WTC11 (cell line): ENCODE measurements around the gene MCMBP. TPM values are rescaled to one million over a fixed set of nuclear protein-coding genes. Genes with fewer than 3 reads are reported as not detected.

Source experiments
- CREB1 ChIP-seq: sonication (generic); formaldehyde crosslinking; IDR thresholded peaks from 2 replicates; pipeline ENCODE4 v1.8.0; 2023; ENCODE audit warnings: mild to moderate bottlenecking, missing genetic modification reagents
- CREM ChIP-seq: sonication (generic); formaldehyde crosslinking; IDR thresholded peaks from 2 replicates; pipeline ENCODE4 v1.8.1; 2022; ENCODE audit warnings: mild to moderate bottlenecking, missing genetic modification reagents, moderate library complexity
- E2F1 ChIP-seq: sonication (generic); formaldehyde crosslinking; IDR thresholded peaks from 2 replicates; pipeline ENCODE4 v1.8.0; 2022; ENCODE audit warnings: mild to moderate bottlenecking, missing genetic modification reagents
- ESRRA ChIP-seq: sonication (generic); formaldehyde crosslinking; IDR thresholded peaks from 2 replicates; pipeline ENCODE4 v1.8.1; 2022; ENCODE audit warnings: mild to moderate bottlenecking, missing genetic modification reagents, borderline replicate concordance
- ETV6 ChIP-seq: sonication (generic); formaldehyde crosslinking; IDR thresholded peaks from 2 replicates; pipeline ENCODE4 v1.8.1; 2022; ENCODE audit warnings: mild to moderate bottlenecking, missing genetic modification reagents
- FOXJ3 ChIP-seq: sonication (generic); formaldehyde crosslinking; IDR thresholded peaks from 2 replicates; pipeline ENCODE4 v1.9.0; 2021; ENCODE audit warnings: missing genetic modification reagents, mild to moderate bottlenecking, borderline replicate concordance
- HMGA2 ChIP-seq: fragments of 250-450 bp; sonication (Bioruptor Pico); IDR thresholded peaks from 2 replicates; pipeline ENCODE4 v1.4.0; 2021; ENCODE audit warnings: mild to moderate bottlenecking, moderate library complexity
- HMGXB4 ChIP-seq: sonication (generic); formaldehyde crosslinking; IDR thresholded peaks from 2 replicates; pipeline ENCODE4 v1.8.1; 2023; ENCODE audit warnings: mild to moderate bottlenecking, moderate library complexity, missing genetic modification reagents
- MAX ChIP-seq: sonication (generic); formaldehyde crosslinking; IDR thresholded peaks from 2 replicates; pipeline ENCODE4 v1.8.0; 2022; ENCODE audit warnings: mild to moderate bottlenecking, missing genetic modification reagents
- NR1H2 ChIP-seq: sonication (generic); formaldehyde crosslinking; IDR thresholded peaks from 2 replicates; pipeline ENCODE4 v1.9.0; 2021; ENCODE audit warnings: mild to moderate bottlenecking, moderate library complexity, missing genetic modification reagents
- PRRX2 ChIP-seq: fragments of 250-450 bp; sonication (Bioruptor Pico); IDR thresholded peaks from 2 replicates; pipeline ENCODE4 v1.8.0; 2021; ENCODE audit warnings: mild to moderate bottlenecking
- SP1 ChIP-seq: sonication (generic); formaldehyde crosslinking; conservative IDR thresholded peaks from 2 replicates; pipeline ENCODE4 v1.8.1; 2022; ENCODE audit warnings: missing genetic modification reagents
- STAT6 ChIP-seq: sonication (generic); formaldehyde crosslinking; conservative IDR thresholded peaks from 2 replicates; pipeline ENCODE4 v1.8.1; 2023; ENCODE audit warnings: mild to moderate bottlenecking, low read depth, missing genetic modification reagents, moderate library complexity
- TEAD1 ChIP-seq: sonication (generic); formaldehyde crosslinking; IDR thresholded peaks from 2 replicates; pipeline ENCODE4 v1.8.0; 2022; ENCODE audit warnings: mild to moderate bottlenecking, missing genetic modification reagents
- TP53 ChIP-seq: sonication (generic); formaldehyde crosslinking; IDR thresholded peaks from 2 replicates; pipeline ENCODE4 v1.8.1; 2023; ENCODE audit warnings: mild to moderate bottlenecking, missing genetic modification reagents
- ZBTB43 ChIP-seq: sonication (generic); formaldehyde crosslinking; IDR thresholded peaks from 2 replicates; pipeline ENCODE4 v1.8.1; 2023; ENCODE audit warnings: mild to moderate bottlenecking, missing genetic modification reagents
- ZNF263 ChIP-seq: sonication (generic); formaldehyde crosslinking; IDR thresholded peaks from 2 replicates; pipeline ENCODE4 v1.8.1; 2022; ENCODE audit warnings: low read depth, mild to moderate bottlenecking, moderate library complexity, missing genetic modification reagents
- ZNF281 ChIP-seq: sonication (generic); formaldehyde crosslinking; IDR thresholded peaks from 2 replicates; pipeline ENCODE4 v1.8.0; 2023; ENCODE audit warnings: mild to moderate bottlenecking, missing genetic modification reagents
- ZNF396 ChIP-seq: fragments of 250-450 bp; sonication (Bioruptor Pico); IDR thresholded peaks from 2 replicates; pipeline ENCODE4 v1.8.0; 2021; ENCODE audit warnings: mild to moderate bottlenecking, moderate library complexity, borderline replicate concordance
- ZNF416 ChIP-seq: fragments of 250-450 bp; sonication (Bioruptor Pico); IDR thresholded peaks from 2 replicates; pipeline ENCODE4 v1.9.0; 2021; ENCODE audit warnings: mild to moderate bottlenecking, inconsistent platforms
- ZNF423 ChIP-seq: fragments of 250-450 bp; sonication (Bioruptor Pico); IDR thresholded peaks from 2 replicates; pipeline ENCODE4 v2.1.2; 2022; ENCODE audit warnings: mild to moderate bottlenecking, moderate library complexity
- ZNF512 ChIP-seq: sonication (generic); formaldehyde crosslinking; IDR thresholded peaks from 2 replicates; pipeline ENCODE4 v1.8.1; 2022; ENCODE audit warnings: missing genetic modification reagents, borderline replicate concordance
- total RNA-seq: library from RNA; stranded (reverse); gene quantifications from 3 replicates; pipeline ENCODE4 v1.2.3, GENCODE V29; 2021
- TF ChIP-seq, protein P1 (sequence below): sonication (generic); formaldehyde crosslinking; IDR thresholded peaks from 2 replicates; pipeline ENCODE4 v1.8.1; 2023; ENCODE audit warnings: mild to moderate bottlenecking, missing genetic modification reagents
- TF ChIP-seq, protein P2 (sequence below): sonication (generic); formaldehyde crosslinking; IDR thresholded peaks from 2 replicates; pipeline ENCODE4 v1.8.1; 2023; ENCODE audit warnings: mild to moderate bottlenecking, missing genetic modification reagents, moderate library complexity

MCMBP gene
- total RNA-seq, 1 experiment from 2014 or later, result 64.7 TPM

DNA sequence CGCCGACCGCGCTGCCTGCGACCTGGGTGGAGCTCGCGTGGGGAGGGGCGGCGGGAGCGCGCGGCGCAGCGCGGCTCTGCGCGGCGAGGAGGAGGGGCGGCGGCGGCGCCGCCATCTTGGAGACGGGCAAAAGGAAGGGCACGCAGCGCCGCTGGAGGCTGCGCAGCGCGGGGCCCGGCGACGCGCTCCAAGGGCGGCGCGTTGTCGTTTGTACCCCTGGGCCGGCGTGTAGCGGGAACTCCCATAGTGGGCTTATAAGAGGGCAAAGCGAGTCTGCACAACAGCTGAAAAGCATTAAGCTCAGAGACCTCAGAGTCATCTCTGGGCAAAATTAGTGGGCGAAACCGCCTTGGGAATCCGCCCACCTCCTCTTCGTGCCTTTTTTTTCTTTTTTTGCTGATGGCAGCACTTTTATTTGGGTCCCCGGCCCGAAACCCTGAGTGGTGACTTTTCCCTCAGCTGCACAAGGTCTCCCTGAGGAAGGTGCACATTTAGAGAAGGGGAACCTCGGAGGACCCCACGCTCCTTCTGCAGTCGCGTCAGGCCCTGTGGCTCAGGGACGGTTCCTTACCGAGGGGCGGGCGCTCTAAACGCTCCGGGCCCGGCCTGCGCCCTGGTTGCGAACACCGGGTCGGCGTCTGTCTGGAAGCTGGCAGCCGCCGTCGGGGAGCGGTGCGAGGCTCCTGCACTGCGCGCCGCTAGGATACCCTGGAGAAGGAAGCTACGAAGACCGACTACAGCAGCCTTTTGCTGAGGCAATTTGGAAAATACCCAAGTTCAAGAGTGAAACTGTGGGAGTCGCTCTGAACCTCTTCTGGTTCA lies 428 bp upstream of the MCMBP start (continued):
- no peak for TF ChIP-seq STAT6 (CRISPR knock-in tag)
- TF ChIP-seq, protein P1, sequence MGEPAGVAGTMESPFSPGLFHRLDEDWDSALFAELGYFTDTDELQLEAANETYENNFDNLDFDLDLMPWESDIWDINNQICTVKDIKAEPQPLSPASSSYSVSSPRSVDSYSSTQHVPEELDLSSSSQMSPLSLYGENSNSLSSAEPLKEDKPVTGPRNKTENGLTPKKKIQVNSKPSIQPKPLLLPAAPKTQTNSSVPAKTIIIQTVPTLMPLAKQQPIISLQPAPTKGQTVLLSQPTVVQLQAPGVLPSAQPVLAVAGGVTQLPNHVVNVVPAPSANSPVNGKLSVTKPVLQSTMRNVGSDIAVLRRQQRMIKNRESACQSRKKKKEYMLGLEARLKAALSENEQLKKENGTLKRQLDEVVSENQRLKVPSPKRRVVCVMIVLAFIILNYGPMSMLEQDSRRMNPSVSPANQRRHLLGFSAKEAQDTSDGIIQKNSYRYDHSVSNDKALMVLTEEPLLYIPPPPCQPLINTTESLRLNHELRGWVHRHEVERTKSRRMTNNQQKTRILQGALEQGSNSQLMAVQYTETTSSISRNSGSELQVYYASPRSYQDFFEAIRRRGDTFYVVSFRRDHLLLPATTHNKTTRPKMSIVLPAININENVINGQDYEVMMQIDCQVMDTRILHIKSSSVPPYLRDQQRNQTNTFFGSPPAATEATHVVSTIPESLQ (CRISPR knock-in tag), result no peak
- TF ChIP-seq ZNF263 (CRISPR knock-in tag), result no peak
- TF ChIP-seq E2F1 (CRISPR knock-in tag), result no peak
- no peak for TF ChIP-seq FOXJ3 (CRISPR knock-in tag)
- peak; percentile 47; the same call in 1 of the 2 replicates for TF ChIP-seq MAX (CRISPR knock-in tag)
- no peak; the same call in 1 of the 2 replicates for TF ChIP-seq HMGXB4
- no peak for TF ChIP-seq TP53 (CRISPR knock-in tag)
- no peak for TF ChIP-seq ESRRA (CRISPR knock-in tag)
- TF ChIP-seq SP1 (CRISPR knock-in tag), result peak; percentile 81
- TF ChIP-seq ZNF416 (CRISPR knock-in tag), result no peak
- TF ChIP-seq HMGA2, result no peak
- no peak for TF ChIP-seq ZNF512 (CRISPR knock-in tag)
- TF ChIP-seq ETV6 (CRISPR knock-in tag), result 0 out of 2 replicates have a peak, but pooled peaks have one; percentile 52
- TF ChIP-seq PRRX2, result no peak
- no peak for TF ChIP-seq NR1H2 (CRISPR knock-in tag)
- TF ChIP-seq CREB1 (CRISPR knock-in tag), result 0 out of 2 replicates have a peak, but pooled peaks have one; percentile 64
- TF ChIP-seq ZNF423 (CRISPR knock-in tag), result peak; percentile 50; the same call in 1 of the 2 replicates
- 0 out of 2 replicates have a peak, but pooled peaks have one; percentile 22 for TF ChIP-seq TEAD1
- TF ChIP-seq ZBTB43, result no peak
- peak; percentile 74 for TF ChIP-seq CREM (CRISPR knock-in tag)
- 0 out of 2 replicates have a peak, but pooled peaks have one; percentile 16 for TF ChIP-seq ZNF281 (CRISPR knock-in tag)
- TF ChIP-seq, protein P2, sequence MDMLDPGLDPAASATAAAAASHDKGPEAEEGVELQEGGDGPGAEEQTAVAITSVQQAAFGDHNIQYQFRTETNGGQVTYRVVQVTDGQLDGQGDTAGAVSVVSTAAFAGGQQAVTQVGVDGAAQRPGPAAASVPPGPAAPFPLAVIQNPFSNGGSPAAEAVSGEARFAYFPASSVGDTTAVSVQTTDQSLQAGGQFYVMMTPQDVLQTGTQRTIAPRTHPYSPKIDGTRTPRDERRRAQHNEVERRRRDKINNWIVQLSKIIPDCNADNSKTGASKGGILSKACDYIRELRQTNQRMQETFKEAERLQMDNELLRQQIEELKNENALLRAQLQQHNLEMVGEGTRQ (CRISPR knock-in tag), result peak; percentile 75
- no peak for TF ChIP-seq ZNF396 (CRISPR knock-in tag)
